ENCODE measurements around the gene ZNF2.

GRCh38 chr2:95185973-95186372, 20.4 kb downstream of the ZNF2 start:
- TF ChIP-seq CTCF (conservative IDR thresholded peaks at IDR 0.05; ENCODE audit: low read length) (no peak), EZH2phosphoT487 (IDR thresholded peaks at IDR 0.05; ENCODE audit: borderline replicate concordance, low read depth, low read length) (no peak)

All from OCI-LY7 (cell line).